ENCODE results near the gene SPDYC. TPM values are rescaled to one million over a fixed set of nuclear protein-coding genes. Genes with fewer than 3 reads are reported as not detected.

The SPDYC gene
- total and polyA plus RNA-seq, 2 of the 13 experiments (the other 11 are each of a cell fraction or from before 2014, with no cell fraction given) = 0.15 to 0.33 TPM

DNA sequence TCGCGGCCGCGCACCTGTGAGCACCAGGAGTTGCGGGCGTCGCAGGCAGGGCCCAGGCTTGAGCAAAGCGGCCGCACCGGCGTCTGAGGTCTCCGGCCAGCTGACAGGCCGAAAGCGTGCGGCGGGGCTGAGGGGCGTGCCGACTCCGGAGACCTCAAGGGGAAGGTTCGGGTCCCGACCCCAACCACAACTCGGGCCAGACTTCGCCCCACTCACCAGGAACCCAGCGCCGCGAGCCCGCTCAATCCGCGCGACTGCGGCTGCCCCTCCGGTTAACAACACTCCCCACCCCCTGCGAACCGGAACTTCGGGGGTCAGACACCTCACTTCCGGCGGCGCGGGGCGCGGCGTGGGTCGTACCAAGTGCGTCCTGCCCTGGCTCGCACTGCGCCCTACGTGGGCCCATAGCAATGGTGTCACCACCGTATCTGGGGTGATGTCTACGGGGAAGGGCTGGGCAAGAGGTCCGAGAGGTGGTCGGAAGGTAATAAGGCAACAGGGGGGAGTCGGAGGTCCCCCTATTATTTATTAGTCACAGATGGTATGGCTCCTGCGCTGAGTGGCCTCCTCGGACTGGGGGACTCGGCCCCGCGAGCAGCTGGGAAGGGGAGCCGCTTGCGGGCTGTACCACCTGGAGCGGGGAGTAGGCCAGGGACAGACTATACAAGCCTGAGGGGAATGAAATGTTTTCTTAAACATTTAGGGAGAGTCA is 35.6 kb upstream of the SPDYC start, which contains the start of gene SYVN1 (continued):
- TF ChIP-seq, protein P1, sequence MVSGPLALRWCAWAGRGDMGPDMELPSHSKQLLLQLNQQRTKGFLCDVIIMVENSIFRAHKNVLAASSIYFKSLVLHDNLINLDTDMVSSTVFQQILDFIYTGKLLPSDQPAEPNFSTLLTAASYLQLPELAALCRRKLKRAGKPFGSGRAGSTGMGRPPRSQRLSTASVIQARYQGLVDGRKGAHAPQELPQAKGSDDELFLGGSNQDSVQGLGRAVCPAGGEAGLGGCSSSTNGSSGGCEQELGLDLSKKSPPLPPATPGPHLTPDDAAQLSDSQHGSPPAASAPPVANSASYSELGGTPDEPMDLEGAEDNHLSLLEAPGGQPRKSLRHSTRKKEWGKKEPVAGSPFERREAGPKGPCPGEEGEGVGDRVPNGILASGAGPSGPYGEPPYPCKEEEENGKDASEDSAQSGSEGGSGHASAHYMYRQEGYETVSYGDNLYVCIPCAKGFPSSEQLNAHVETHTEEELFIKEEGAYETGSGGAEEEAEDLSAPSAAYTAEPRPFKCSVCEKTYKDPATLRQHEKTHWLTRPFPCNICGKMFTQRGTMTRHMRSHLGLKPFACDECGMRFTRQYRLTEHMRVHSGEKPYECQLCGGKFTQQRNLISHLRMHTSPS (CRISPR knock-in tag; IDR thresholded peaks at IDR 0.05; ENCODE audit: low read depth) = no peak
- TF ChIP-seq, protein P2, sequence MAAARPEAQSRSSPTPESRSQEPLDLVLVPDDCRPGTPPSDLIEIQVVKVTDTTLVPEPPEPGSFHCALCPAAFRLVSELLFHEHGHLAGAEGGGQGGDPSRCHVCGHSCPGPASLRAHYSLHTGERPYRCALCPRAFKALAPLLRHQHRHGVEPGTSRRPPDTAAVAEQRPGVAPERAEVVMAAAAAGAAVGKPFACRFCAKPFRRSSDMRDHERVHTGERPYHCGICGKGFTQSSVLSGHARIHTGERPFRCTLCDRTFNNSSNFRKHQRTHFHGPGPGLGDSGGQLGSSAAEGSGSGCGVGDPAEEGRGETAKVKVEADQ (CRISPR knock-in tag; IDR thresholded peaks at IDR 0.05; ENCODE audit: borderline replicate concordance) = peak; percentile 59; the same call in 1 of the 2 replicates
- TF ChIP-seq ZNF331 (CRISPR knock-in tag; IDR thresholded peaks at IDR 0.05) (0 out of 2 replicates have a peak, but pooled peaks have one; percentile 44), ZNF598 (CRISPR knock-in tag; IDR thresholded peaks at IDR 0.05; ENCODE audit: borderline replicate concordance) (peak; percentile 72; the same call in 1 of the 2 replicates), ZNF337 (CRISPR knock-in tag; IDR thresholded peaks at IDR 0.05; ENCODE audit: borderline replicate concordance, low read depth) (no peak), ZNF44 (CRISPR knock-in tag; IDR thresholded peaks at IDR 0.05) (peak; percentile 94; the same call in 1 of the 2 replicates), ZNF629 (CRISPR knock-in tag; conservative IDR thresholded peaks at IDR 0.05) (0 out of 2 replicates have a peak, but pooled peaks have one; percentile 16), EHMT2 (IDR thresholded peaks at IDR 0.05; ENCODE audit: borderline replicate concordance, low read depth, low read length) (no peak), ZSCAN12 (CRISPR knock-in tag; IDR thresholded peaks at IDR 0.05) (no peak), NPAS2 (CRISPR knock-in tag; IDR thresholded peaks at IDR 0.05; ENCODE audit: borderline replicate concordance) (no peak), CENPX (CRISPR knock-in tag; IDR thresholded peaks at IDR 0.05) (no peak), KMT2A (CRISPR knock-in tag; IDR thresholded peaks at IDR 0.05) (no peak; the same call in 1 of the 2 replicates), ZKSCAN8 (CRISPR knock-in tag; IDR thresholded peaks at IDR 0.05; ENCODE audit: borderline replicate concordance) (no peak), ZNF235 (CRISPR knock-in tag; IDR thresholded peaks at IDR 0.05; ENCODE audit: borderline replicate concordance) (peak; percentile 72), RBM22 (optimal IDR thresholded peaks at IDR 0.05; ENCODE audit: low read length) (no peak), ZNF75D (CRISPR knock-in tag; IDR thresholded peaks at IDR 0.05; ENCODE audit: borderline replicate concordance) (0 out of 2 replicates have a peak, but pooled peaks have one; percentile 53), ZNF709 (CRISPR knock-in tag; IDR thresholded peaks at IDR 0.05) (no peak; the same call in none of the 2 replicates), ZMYM2 (CRISPR knock-in tag; IDR thresholded peaks at IDR 0.05) (no peak), ZNF615 (CRISPR knock-in tag; IDR thresholded peaks at IDR 0.05; ENCODE audit: borderline replicate concordance) (peak; percentile 52; the same call in 1 of the 2 replicates), JUNB (CRISPR knock-in tag; IDR thresholded peaks at IDR 0.05; ENCODE audit: borderline replicate concordance) (no peak), ZKSCAN5 (CRISPR knock-in tag; IDR thresholded peaks at IDR 0.05) (no peak), ZNF605 (CRISPR knock-in tag; IDR thresholded peaks at IDR 0.05) (peak; percentile 31; the same call in 1 of the 2 replicates), SIX1 (CRISPR knock-in tag; IDR thresholded peaks at IDR 0.05; ENCODE audit: borderline replicate concordance) (peak; percentile 14; the same call in 1 of the 2 replicates)
- TF ChIP-seq, protein P3, sequence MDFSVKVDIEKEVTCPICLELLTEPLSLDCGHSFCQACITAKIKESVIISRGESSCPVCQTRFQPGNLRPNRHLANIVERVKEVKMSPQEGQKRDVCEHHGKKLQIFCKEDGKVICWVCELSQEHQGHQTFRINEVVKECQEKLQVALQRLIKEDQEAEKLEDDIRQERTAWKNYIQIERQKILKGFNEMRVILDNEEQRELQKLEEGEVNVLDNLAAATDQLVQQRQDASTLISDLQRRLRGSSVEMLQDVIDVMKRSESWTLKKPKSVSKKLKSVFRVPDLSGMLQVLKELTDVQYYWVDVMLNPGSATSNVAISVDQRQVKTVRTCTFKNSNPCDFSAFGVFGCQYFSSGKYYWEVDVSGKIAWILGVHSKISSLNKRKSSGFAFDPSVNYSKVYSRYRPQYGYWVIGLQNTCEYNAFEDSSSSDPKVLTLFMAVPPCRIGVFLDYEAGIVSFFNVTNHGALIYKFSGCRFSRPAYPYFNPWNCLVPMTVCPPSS (IDR thresholded peaks at IDR 0.05) = no peak
- TF ChIP-seq, protein P4, sequence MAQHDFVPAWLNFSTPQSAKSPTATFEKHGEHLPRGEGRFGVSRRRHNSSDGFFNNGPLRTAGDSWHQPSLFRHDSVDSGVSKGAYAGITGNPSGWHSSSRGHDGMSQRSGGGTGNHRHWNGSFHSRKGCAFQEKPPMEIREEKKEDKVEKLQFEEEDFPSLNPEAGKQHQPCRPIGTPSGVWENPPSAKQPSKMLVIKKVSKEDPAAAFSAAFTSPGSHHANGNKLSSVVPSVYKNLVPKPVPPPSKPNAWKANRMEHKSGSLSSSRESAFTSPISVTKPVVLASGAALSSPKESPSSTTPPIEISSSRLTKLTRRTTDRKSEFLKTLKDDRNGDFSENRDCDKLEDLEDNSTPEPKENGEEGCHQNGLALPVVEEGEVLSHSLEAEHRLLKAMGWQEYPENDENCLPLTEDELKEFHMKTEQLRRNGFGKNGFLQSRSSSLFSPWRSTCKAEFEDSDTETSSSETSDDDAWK (CRISPR knock-in tag; IDR thresholded peaks at IDR 0.05) = no peak

Measured in HepG2 (cell line).